Uterus (tissue), 4 donors: ENCODE results near the gene DNAJC17. TPM values are rescaled to one million over a fixed set of nuclear protein-coding genes. Genes with fewer than 3 reads are reported as not detected.

Source experiments
- DNase-seq, 2 donors: peaks; one replicate each; pipeline ENCODE4 v3.0.0-alpha.2; 2019 to 2020
- H3K27ac ChIP-seq, 2 donors: fragments of 200-600 bp; sonication (generic); 1 replicate in 1 of 2; 2 replicates in 1 of 2; pipeline ENCODE4 v1.5.1; 2016 to 2018
- H3K27me3 ChIP-seq, 2 donors: fragments of 200-600 bp; sonication (generic); one replicate each; pipeline ENCODE4 v1.5.1; 2018 to 2019; ENCODE audit warnings: control low read depth in 1 of 2
- H3K36me3 ChIP-seq, 2 donors: fragments of 200-600 bp; sonication (generic); one replicate each; pipeline ENCODE4 v1.5.1; 2019; ENCODE audit warnings: control low read depth in 1 of 2
- H3K4me1 ChIP-seq, 2 donors: fragments of 200-600 bp; sonication (generic); one replicate each; pipeline ENCODE4 v1.5.1; 2018 to 2019; ENCODE audit warnings: control low read depth in 1 of 2
- H3K4me3 ChIP-seq, 2 donors: fragments of 200-600 bp; sonication (generic); 1 replicate in 1 of 2; 2 replicates in 1 of 2; pipeline ENCODE4 v1.5.1; 2018 to 2019; ENCODE audit warnings: mild to moderate bottlenecking in 1 of 2
- H3K9me3 ChIP-seq, 2 donors: fragments of 200-600 bp; sonication (generic); one replicate each; pipeline ENCODE4 v1.5.1; 2019; ENCODE audit warnings: control low read depth in 1 of 2
- CTCF ChIP-seq, 4 experiments: fragments of 200-600 bp in 2 of 4; fragments of 450-650 bp in 2 of 4; sonication (generic) in 2 of 4; IDR thresholded peaks; one replicate each; pipeline ENCODE4 v1.5.1; 2016 to 2019; ENCODE audit warnings: antibody characterized with exemption in 4 of 4, mild to moderate bottlenecking in 2 of 4, moderate library complexity in 1 of 4
- POLR2A ChIP-seq, 2 donors: fragments of 450-650 bp; IDR thresholded peaks; one replicate each; pipeline ENCODE4 v1.6.1; 2016; ENCODE audit warnings: antibody characterized with exemption in 2 of 2, mild to moderate bottlenecking in 1 of 2, moderate library complexity in 1 of 2
- intact Hi-C: fragments of 100-400 bp; cut with DNase I; formaldehyde crosslinking; loops from one replicate; pipeline ENCODE4 v1.15.1; 2023; ENCODE audit warnings: low total_unique reads
- total RNA-seq, 4 donors: library from RNA; depleted of rRNA in 3 of 4; stranded (reverse); fragments of >200 nt in 3 of 4; gene quantifications; one replicate each; pipeline versions ENCODE4 v1.1.0 to v1.2.4, GENCODE V29; 2014 to 2023
- donor health status: DM: yes; HTN: yes; CAD: no.

Gene DNAJC17
- total RNA-seq, result 10 to 100 TPM in 3 of 4 donors, 1 to 10 TPM in 1; 6.1 to 79.4 (median 32.5) TPM

- peak; percentile 95 to 96 for DNase-seq
- Histone ChIP-seq H3K9me3 (no peaks in the 10 kb centered on the region), H3K36me3 (no peaks in the 10 kb centered on the region), H3K27me3 (no peaks in the 10 kb centered on the region), H3K4me3 (peak within 1 kb of the TSS; percentile 79 to 99), H3K27ac (peak within 1 kb of the TSS; percentile 93 to 94), H3K4me1 (peaks cover 0 to 11% of the 10 kb centered on the region in 2 donors)
- intact Hi-C loops, result no loop called here
- TF ChIP-seq CTCF (IDR thresholded peaks at IDR 0.05) (peak in 2 of 4 experiments; percentile 18 to 39), POLR2A (IDR thresholded peaks at IDR 0.05) (peak; percentile 34 to 42)
Observed at GRCh38 chr15:40807028-40807887, at the start of gene DNAJC17, which contains the start of gene ZFYVE19. DNAJC17 (minus strand) TSS chr15:40807473; CDS start chr15:40807446, 27 bp downstream. ZFYVE19 (plus strand) TSS chr15:40807089; CDS start chr15:40807590, 501 bp downstream.

- intact Hi-C loops, result no loop called here
- Histone ChIP-seq H3K4me1 (no peaks in the 10 kb centered on the region), H3K27ac (no peak overlapping the region), H3K9me3 (no peaks in the 10 kb centered on the region), H3K4me3 (no peak overlapping the region), H3K27me3 (no peaks in the 10 kb centered on the region), H3K36me3 (no peaks in the 10 kb centered on the region)
- no peak for TF ChIP-seq POLR2A (IDR thresholded peaks at IDR 0.05)
- TF ChIP-seq CTCF (IDR thresholded peaks at IDR 0.05), result no peak
- DNase-seq, result no peak
Observed at GRCh38 chr15:40856746-40857145, 49.5 kb upstream of the DNAJC17 start.

GRCh38 chr15:40855706-40856234, 48.5 kb upstream of the DNAJC17 start:
- Histone ChIP-seq H3K27me3 (no peaks in the 10 kb centered on the region), H3K36me3 (no peaks in the 10 kb centered on the region), H3K27ac (no peak overlapping the region), H3K4me1 (no peaks in the 10 kb centered on the region), H3K9me3 (no peaks in the 10 kb centered on the region), H3K4me3 (no peak overlapping the region)
- DNase-seq, result no peak
- TF ChIP-seq CTCF (IDR thresholded peaks at IDR 0.05), result no peak
- no peak for TF ChIP-seq POLR2A (IDR thresholded peaks at IDR 0.05)
- intact Hi-C loops, result no loop called here

- H3K4me1 ChIP-seq, result no peaks in the 10 kb centered on the region
- no peak for DNase-seq
- no peak for TF ChIP-seq CTCF (IDR thresholded peaks at IDR 0.05)
- TF ChIP-seq POLR2A (IDR thresholded peaks at IDR 0.05), result no peak
- no peaks in the 10 kb centered on the region for H3K27me3 ChIP-seq
- no peak overlapping the region for H3K27ac ChIP-seq
- intact Hi-C loops, result no loop called here
- H3K4me3 ChIP-seq, result no peak overlapping the region
- no peaks in the 10 kb centered on the region for H3K9me3 ChIP-seq
- no peaks in the 10 kb centered on the region for H3K36me3 ChIP-seq
Observed at GRCh38 chr15:40854161-40854560, 46.9 kb upstream of the DNAJC17 start.
